ENCODE results near the gene COIL.

DNA sequence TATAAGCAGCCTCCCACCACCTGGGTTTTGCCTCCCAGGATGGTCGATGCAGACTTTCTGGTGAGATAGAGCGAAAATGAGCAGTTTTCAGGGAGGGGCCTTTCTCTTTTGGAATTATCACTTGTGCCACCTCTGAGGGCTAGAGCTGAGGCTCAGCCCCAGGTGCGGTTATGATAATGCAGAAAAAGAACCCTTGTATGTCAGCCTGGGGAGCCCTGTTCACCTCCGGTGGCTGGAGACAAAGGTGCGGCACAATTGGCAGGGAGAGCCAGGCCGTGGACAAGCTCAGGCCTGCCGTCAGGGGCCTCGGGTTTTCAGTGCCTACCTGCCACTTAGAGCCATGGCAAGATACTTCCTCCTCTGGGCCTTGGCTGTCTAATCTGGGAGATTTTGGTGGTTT is 21.5 kb upstream of the COIL start:
- TF ChIP-seq POLR2AphosphoS5 (IDR thresholded peaks at IDR 0.05; ENCODE audit: low read depth, low read length) = no peak
- TF ChIP-seq POLR2A (IDR thresholded peaks at IDR 0.05; ENCODE audit: low read depth, low read length) = no peak
- TF ChIP-seq TAF1 (IDR thresholded peaks at IDR 0.05; ENCODE audit: borderline replicate concordance, low read depth, low read length) = no peak
